Thyroid gland (tissue), 4 donors: ENCODE results near the gene KDM2B.

Experiments used
- CTCF ChIP-seq, 6 experiments: fragments of 200-600 bp in 3 of 6; fragments of 450-650 bp in 3 of 6; sonication (generic) in 3 of 6; IDR thresholded peaks; one replicate each; pipeline ENCODE4 v1.5.1; 2016 to 2019; ENCODE audit warnings: antibody characterized with exemption in 6 of 6, mild to moderate bottlenecking in 2 of 6, inconsistent platforms in 1 of 6, moderate library complexity in 1 of 6
- POLR2A ChIP-seq, 2 donors: fragments of 450-650 bp; IDR thresholded peaks; one replicate each; pipeline ENCODE4 v1.6.1; 2017; ENCODE audit warnings: antibody characterized with exemption in 2 of 2, mild to moderate bottlenecking in 2 of 2, moderate library complexity in 1 of 2

- TF ChIP-seq CTCF (IDR thresholded peaks at IDR 0.05) (no peak), POLR2A (IDR thresholded peaks at IDR 0.05) (peak in 1 of 2 donors; percentile 30)
Observed at GRCh38 chr12:121536054-121536898, 44.5 kb downstream of the KDM2B start.
